T-helper 2 cell treated with Interferon-gamma antibody and Interleukin-4, amounts not matched to agents 5 μg/mL and 100 μg/mL, for 36 hours (primary cell): ENCODE data around the gene SLC1A4.
"Not testable (repeated sequence)": the region's sequence is repeated elsewhere in the genome, so short reads cannot be mapped to it uniquely, and the experiment has no call there.

Experiments
- DNase-seq: peaks from one replicate; pipeline ENCODE4 v3.0.0; 2021; ENCODE audit warnings: low spot score
- H3K27ac Mint-ChIP-seq: one replicate; pipeline ENCODE4 v1.8.0; 2021; ENCODE audit warnings: mild to moderate bottlenecking, mixed read lengths
- H3K27me3 Mint-ChIP-seq: one replicate; pipeline ENCODE4 v1.8.0; 2021; ENCODE audit warnings: low read depth, mixed read lengths
- H3K36me3 Mint-ChIP-seq: one replicate; pipeline ENCODE4 v1.8.0; 2021; ENCODE audit warnings: low read depth, mixed read lengths
- H3K4me1 Mint-ChIP-seq: one replicate; pipeline ENCODE4 v1.8.0; 2021; ENCODE audit warnings: low read depth, mixed read lengths
- H3K4me3 Mint-ChIP-seq: one replicate; pipeline ENCODE4 v1.8.0; 2022; ENCODE audit warnings: mild to moderate bottlenecking, moderate library complexity, mixed read lengths
- H3K9me3 Mint-ChIP-seq: one replicate; pipeline ENCODE4 v1.8.0; 2021; ENCODE audit warnings: mixed read lengths

SLC1A4 gene

DNA sequence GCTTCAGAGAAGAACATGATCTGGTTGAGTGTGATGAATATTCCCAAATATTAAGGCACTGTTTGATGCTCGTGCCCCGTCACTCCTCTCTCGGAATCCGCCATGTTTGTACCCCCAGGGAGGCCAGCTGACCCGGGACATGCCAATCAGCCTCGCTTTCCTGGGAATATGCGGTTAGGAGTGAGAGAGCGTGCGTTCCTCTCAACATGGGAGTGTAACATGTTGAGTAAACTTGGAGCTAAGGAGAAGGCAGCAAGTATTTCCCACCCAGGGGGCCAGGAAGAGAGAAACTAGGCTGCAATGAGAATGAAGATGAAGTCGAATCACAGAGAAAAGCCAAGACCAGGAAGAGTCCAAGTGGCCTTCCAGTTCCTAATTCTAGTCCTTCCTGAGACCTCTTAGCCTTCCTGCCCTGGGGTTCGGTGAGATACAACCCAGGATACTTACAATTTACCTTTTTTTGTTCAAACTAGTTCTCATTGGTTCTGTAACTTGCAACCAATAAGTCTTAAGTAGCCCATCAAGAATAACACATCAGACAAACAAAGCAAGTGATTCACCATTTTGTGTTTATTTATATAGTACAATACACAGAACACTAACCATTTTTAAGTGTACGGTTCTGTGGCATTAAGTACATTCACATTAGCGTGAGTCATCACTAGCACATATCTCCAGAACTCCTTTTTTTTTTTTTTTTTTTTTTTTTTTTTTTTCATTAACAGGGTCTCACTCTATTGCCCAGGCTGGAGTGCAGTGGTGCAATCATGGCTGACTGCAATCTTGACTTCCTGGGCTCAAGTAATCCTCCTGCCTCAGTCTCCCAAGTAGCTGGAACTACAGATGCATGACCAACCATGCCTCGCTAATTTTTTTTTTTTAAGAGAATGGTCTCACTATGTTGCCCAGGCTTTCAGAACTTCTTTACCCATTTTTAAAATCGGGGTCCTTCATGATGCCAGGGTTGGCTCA lies 36.4 kb upstream of the SLC1A4 start:
- Mint-ChIP-seq H3K27me3 (peaks cover 3% of the 10 kb centered on the region), H3K9me3 (peaks cover 20% of the 10 kb centered on the region), H3K4me1 (peaks cover 19% of the 10 kb centered on the region), H3K36me3 (peaks cover 21% of the 10 kb centered on the region), H3K27ac (no peak overlapping the region), H3K4me3 (no peak overlapping the region)
- no peak for DNase-seq

- no peak for DNase-seq
- H3K4me1 Mint-ChIP-seq = peaks cover 4% of the 10 kb centered on the region
- no peak overlapping the region for H3K27ac Mint-ChIP-seq
- no peak overlapping the region for H3K4me3 Mint-ChIP-seq
- peaks cover 12% of the 10 kb centered on the region for H3K9me3 Mint-ChIP-seq
- peaks cover 6% of the 10 kb centered on the region for H3K27me3 Mint-ChIP-seq
- peaks cover 13% of the 10 kb centered on the region for H3K36me3 Mint-ChIP-seq
Measured at GRCh38 chr2:64955467-64955866, 33.7 kb upstream of the SLC1A4 start.

DNA sequence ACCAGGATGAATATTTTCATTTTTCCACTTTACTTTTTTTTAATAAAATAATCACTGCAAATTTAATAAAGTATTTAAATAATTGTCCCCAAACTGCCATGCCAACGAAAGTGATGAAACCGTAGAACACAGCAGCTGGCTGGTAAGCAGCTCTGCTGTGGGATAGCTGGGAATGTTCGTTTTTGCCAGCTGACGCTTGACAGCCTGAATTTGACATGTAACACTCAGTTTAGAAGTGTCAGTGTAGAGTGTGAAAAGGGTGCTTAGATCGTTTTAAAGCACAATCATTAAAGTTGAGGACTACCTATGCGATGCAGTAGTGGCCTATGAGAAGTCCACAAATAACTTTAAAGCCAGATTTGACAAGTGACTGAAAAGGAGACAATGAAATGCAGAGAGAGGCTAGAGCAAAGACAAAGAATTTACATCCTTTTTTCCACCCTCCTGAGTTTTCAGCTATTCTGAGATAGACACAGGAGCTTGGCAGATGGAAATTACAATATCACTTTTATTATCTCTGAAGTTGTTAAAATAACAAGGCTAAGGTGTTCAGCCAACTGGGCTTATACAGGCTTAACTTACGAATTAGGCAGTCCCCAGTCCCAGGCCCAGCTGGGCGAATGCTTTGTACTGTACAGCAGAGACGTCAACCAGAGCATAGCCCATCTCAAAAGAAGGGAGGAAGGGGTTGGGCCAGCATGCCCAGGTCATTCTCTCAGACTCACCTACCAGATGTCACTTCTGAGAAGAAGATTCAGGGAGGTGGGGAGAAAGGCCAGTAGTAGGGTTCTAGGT lies 31.9 kb upstream of the SLC1A4 start:
- no peaks in the 10 kb centered on the region for H3K4me1 Mint-ChIP-seq
- peaks cover 12% of the 10 kb centered on the region for H3K9me3 Mint-ChIP-seq
- H3K4me3 Mint-ChIP-seq = no peak overlapping the region
- H3K27me3 Mint-ChIP-seq = peaks cover 6% of the 10 kb centered on the region
- DNase-seq = no peak
- H3K36me3 Mint-ChIP-seq = peaks cover 13% of the 10 kb centered on the region
- H3K27ac Mint-ChIP-seq = no peak overlapping the region

- Mint-ChIP-seq H3K36me3 (peaks cover 11% of the 10 kb centered on the region), H3K9me3 (peaks cover 12% of the 10 kb centered on the region), H3K27me3 (peaks cover 6% of the 10 kb centered on the region), H3K4me3 (no peak overlapping the region), H3K27ac (no peak overlapping the region), H3K4me1 (no peaks in the 10 kb centered on the region)
- DNase-seq = no peak
Measured at GRCh38 chr2:64958556-64958955, 30.6 kb upstream of the SLC1A4 start.

- Mint-ChIP-seq H3K36me3 (peaks cover 3% of the 10 kb centered on the region), H3K27me3 (peaks cover 3% of the 10 kb centered on the region), H3K4me3 (no peak overlapping the region), H3K27ac (no peak overlapping the region), H3K4me1 (no peaks in the 10 kb centered on the region), H3K9me3 (no peaks in the 10 kb centered on the region)
- DNase-seq = no peak
Measured at GRCh38 chr2:64960819-64961218, 28.4 kb upstream of the SLC1A4 start.

DNA sequence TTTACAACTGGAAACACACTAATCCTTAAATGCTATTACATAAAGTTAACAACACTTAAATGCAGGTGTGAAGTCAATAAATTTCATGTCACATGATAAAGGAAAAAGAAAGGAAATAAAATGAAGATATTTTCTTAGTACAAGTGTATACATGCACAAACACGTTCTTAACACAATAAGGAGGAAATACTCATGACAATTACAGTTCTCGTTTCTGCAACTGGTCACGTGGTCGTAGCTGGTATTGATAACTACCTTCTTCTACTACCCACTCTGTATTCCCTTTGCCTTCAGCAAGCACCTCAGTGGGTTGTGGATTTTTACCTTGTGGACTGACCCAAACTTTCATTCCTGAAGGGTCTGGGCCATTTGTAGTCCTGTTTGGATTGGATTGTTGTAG lies 26.1 kb upstream of the SLC1A4 start:
- not testable (repeated sequence) for DNase-seq, H3K36me3 Mint-ChIP-seq, H3K27ac Mint-ChIP-seq, H3K4me1 Mint-ChIP-seq, H3K4me3 Mint-ChIP-seq, H3K27me3 Mint-ChIP-seq, H3K9me3 Mint-ChIP-seq

- no peak for DNase-seq
- no peak overlapping the region for H3K27ac Mint-ChIP-seq
- H3K9me3 Mint-ChIP-seq = no peaks in the 10 kb centered on the region
- H3K4me3 Mint-ChIP-seq = no peak overlapping the region
- H3K36me3 Mint-ChIP-seq = no peaks in the 10 kb centered on the region
- H3K27me3 Mint-ChIP-seq = peaks cover 3% of the 10 kb centered on the region
- H3K4me1 Mint-ChIP-seq = no peaks in the 10 kb centered on the region
Measured at GRCh38 chr2:64963719-64964118, 25.5 kb upstream of the SLC1A4 start.

- Mint-ChIP-seq H3K9me3 (no peaks in the 10 kb centered on the region), H3K27ac (no peak overlapping the region), H3K4me3 (no peak overlapping the region), H3K36me3 (peaks cover 3% of the 10 kb centered on the region), H3K27me3 (peaks cover 2% of the 10 kb centered on the region), H3K4me1 (peaks cover 2% of the 10 kb centered on the region)
- no peak for DNase-seq
Measured at GRCh38 chr2:64966017-64966416, 23.2 kb upstream of the SLC1A4 start.

DNA sequence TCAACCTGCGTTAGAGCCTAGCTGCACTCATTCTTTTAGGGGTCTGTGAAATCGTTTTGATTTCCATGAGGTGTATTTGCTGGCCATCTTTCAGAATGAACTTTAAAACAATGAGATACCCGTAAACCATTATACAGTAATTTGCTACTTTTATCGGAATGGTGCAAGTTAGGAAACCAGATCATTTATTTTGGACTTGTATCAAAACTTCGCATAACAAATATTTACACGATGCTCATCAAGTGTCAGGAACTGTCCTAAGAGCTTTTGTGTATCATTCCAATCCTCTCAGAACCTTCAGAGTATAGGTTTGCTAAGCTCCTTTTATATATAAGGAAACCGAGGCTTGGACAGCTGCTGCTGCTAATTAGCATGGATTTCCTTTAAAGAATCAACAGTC lies 22.4 kb upstream of the SLC1A4 start:
- peaks cover 2% of the 10 kb centered on the region for H3K4me1 Mint-ChIP-seq
- no peak overlapping the region for H3K4me3 Mint-ChIP-seq
- H3K27ac Mint-ChIP-seq = no peak overlapping the region
- peaks cover 2% of the 10 kb centered on the region for H3K27me3 Mint-ChIP-seq
- no peaks in the 10 kb centered on the region for H3K9me3 Mint-ChIP-seq
- H3K36me3 Mint-ChIP-seq = peaks cover 3% of the 10 kb centered on the region
- no peak for DNase-seq

- H3K36me3 Mint-ChIP-seq = peaks cover 3% of the 10 kb centered on the region
- H3K27me3 Mint-ChIP-seq = peaks cover 2% of the 10 kb centered on the region
- H3K4me1 Mint-ChIP-seq = peaks cover 2% of the 10 kb centered on the region
- no peak overlapping the region for H3K4me3 Mint-ChIP-seq
- DNase-seq = no peak
- no peaks in the 10 kb centered on the region for H3K9me3 Mint-ChIP-seq
- H3K27ac Mint-ChIP-seq = no peak overlapping the region
Measured at GRCh38 chr2:64967601-64968000, 21.6 kb upstream of the SLC1A4 start.

- not testable (repeated sequence) for H3K27ac Mint-ChIP-seq, DNase-seq, H3K4me3 Mint-ChIP-seq, H3K4me1 Mint-ChIP-seq, H3K27me3 Mint-ChIP-seq, H3K9me3 Mint-ChIP-seq, H3K36me3 Mint-ChIP-seq
Measured at GRCh38 chr2:64969086-64969485, 20.1 kb upstream of the SLC1A4 start.

DNA sequence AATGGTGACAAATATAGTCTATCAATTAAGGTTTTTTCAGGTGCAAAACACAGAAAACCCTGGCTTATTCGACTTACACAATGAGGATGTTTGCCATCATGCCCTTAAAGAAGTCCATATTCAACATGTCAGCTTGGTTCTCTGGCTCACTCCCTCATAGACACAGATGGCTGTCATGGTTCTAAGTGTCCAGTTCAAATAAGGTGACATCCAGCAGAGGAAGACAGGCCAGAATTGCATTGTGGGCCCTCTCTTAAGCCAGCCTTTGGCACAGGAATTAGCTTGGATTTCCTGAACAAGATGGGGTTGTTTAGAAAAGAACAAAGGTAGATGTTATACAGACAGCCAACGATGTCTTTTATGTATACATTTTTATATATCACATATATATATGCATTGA lies 18.7 kb upstream of the SLC1A4 start:
- Mint-ChIP-seq H3K36me3 (peaks cover 3% of the 10 kb centered on the region), H3K9me3 (no peaks in the 10 kb centered on the region), H3K4me1 (peaks cover 2% of the 10 kb centered on the region), H3K27me3 (peaks cover 2% of the 10 kb centered on the region), H3K4me3 (no peak overlapping the region), H3K27ac (no peak overlapping the region)
- no peak for DNase-seq

- Mint-ChIP-seq H3K4me3 (no peak overlapping the region), H3K36me3 (peaks cover 3% of the 10 kb centered on the region), H3K9me3 (no peaks in the 10 kb centered on the region), H3K27ac (no peak overlapping the region), H3K4me1 (peaks cover 7% of the 10 kb centered on the region), H3K27me3 (peaks cover 2% of the 10 kb centered on the region)
- no peak for DNase-seq
Measured at GRCh38 chr2:64972426-64972825, 16.8 kb upstream of the SLC1A4 start.

- H3K27ac Mint-ChIP-seq = no peak overlapping the region
- H3K36me3 Mint-ChIP-seq = peaks cover 3% of the 10 kb centered on the region
- no peaks in the 10 kb centered on the region for H3K9me3 Mint-ChIP-seq
- no peak for DNase-seq
- no peak overlapping the region for H3K4me3 Mint-ChIP-seq
- H3K27me3 Mint-ChIP-seq = peaks cover 2% of the 10 kb centered on the region
- H3K4me1 Mint-ChIP-seq = peaks cover 11% of the 10 kb centered on the region
Measured at GRCh38 chr2:64972876-64973275, 16.3 kb upstream of the SLC1A4 start.
